ENCODE measurements around the gene NFAT5. TPM values are rescaled to one million over a fixed set of nuclear protein-coding genes. Genes with fewer than 3 reads are reported as not detected.

The NFAT5 gene
- total and polyA plus RNA-seq, 12 donors = 1.9 to 79.4 (median 50.7) TPM

DNA sequence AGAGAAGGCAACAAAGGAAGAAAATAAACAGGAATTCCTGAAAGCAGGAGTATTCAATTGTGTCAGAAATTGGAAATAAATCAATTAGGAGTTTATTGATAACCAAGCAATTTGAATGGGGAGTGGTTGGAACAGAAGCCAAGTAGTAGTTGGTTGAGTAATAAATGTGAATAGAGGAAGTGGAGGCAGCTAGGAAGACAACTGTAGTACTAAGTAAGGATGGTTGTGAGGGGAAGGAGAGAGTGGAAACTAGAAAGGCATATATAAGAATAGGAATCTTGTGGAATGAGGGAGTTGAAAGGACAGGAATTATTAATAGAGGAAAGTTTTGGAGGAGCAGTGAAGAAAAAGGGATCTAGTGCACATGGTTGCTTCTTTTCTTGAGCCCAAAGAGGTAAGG lies 34.4 kb downstream of the NFAT5 start:
- no peak for TF ChIP-seq CTCF (IDR thresholded peaks at IDR 0.05)
- no peak for TF ChIP-seq POLR2A (IDR thresholded peaks at IDR 0.05)
- Histone ChIP-seq H3K4me3 (no peak overlapping the region), H3K4me1 (replicated peaks in 1 of 2) (peaks cover 6 to 25% of the 10 kb centered on the region in 2 donors), H3K36me3 (replicated peaks in 1 of 2) (no peaks in the 10 kb centered on the region), H3K27ac (no peak overlapping the region), H3K27me3 (no peaks in the 10 kb centered on the region), H3K9me3 (replicated peaks in 1 of 3) (no peaks in the 10 kb centered on the region)
- DNase-seq = no peak
- intact Hi-C loops (cut with DNase I) = no loop called here

- intact Hi-C loops (cut with DNase I) = no loop called here
Measured at GRCh38 chr16:69601250-69601649, 35.5 kb downstream of the NFAT5 start.

DNA sequence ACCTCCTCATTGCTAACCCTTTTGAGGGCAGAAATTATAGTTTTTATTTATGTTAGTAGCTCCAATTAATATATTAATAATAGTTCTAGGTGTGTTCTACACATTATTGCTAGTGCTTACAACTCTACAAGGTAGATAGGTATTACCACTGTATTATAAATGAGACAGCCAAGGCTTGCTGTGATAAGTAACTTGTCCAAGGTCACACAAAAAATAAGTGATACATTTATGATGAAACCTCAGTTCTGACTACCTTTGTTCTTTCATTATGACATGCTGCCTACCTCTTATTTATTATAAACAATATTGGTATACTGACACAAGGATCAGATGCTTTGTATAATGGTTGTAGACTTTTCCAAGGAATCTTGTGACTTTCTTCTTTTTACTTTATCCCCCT lies 41.2 kb downstream of the NFAT5 start:
- Histone ChIP-seq H3K4me3 (no peak overlapping the region), H3K27ac (no peak overlapping the region), H3K4me1 (replicated peaks in 1 of 2) (peaks cover 0 to 36% of the 10 kb centered on the region in 2 donors), H3K27me3 (no peaks in the 10 kb centered on the region), H3K9me3 (replicated peaks in 1 of 3) (no peaks in the 10 kb centered on the region), H3K36me3 (replicated peaks in 1 of 2) (no peaks in the 10 kb centered on the region)
- intact Hi-C loops (cut with DNase I) = no loop called here
- no peak for DNase-seq
- TF ChIP-seq CTCF (IDR thresholded peaks at IDR 0.05) (no peak), POLR2A (IDR thresholded peaks at IDR 0.05) (no peak)

More at GRCh38 chr16:69601250-69601649, 35.5 kb downstream of the NFAT5 start:
- DNase-seq = no peak
- Histone ChIP-seq H3K4me3 (no peak overlapping the region), H3K27me3 (no peaks in the 10 kb centered on the region), H3K27ac (no peak overlapping the region), H3K9me3 (replicated peaks in 1 of 3) (no peaks in the 10 kb centered on the region), H3K36me3 (replicated peaks in 1 of 2) (no peaks in the 10 kb centered on the region), H3K4me1 (replicated peaks in 1 of 2) (peaks cover 6 to 17% of the 10 kb centered on the region in 2 donors)
- TF ChIP-seq POLR2A (IDR thresholded peaks at IDR 0.05) (no peak), CTCF (IDR thresholded peaks at IDR 0.05) (no peak)
- 90 to 92% (median 91%) methylated on average over 6 of the region's 6 CpGs for whole genome bisulfite sequencing, 4 donors

DNA sequence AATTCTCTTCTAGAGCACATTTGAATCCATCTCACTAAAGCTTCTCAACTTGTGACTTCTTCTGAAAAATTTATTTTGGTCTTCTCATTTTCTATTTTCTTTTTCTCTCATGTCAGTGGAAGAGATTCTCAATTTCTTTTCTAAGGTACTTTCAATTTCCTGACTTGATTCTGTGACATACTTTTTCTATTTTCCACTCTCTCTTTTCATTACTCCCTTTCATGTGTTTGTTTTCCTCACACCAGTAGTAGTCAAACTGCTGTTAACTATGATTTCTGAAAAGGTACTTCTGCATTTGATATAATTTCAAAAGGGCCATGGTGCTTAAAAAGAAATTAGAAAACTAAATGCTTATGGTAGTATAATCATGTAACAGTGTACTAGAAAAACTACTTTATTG lies 41.9 kb downstream of the NFAT5 start:
- no peaks in the 10 kb centered on the region for H3K27me3 ChIP-seq
- DNase-seq = no peak
- peaks cover 0 to 37% of the 10 kb centered on the region in 2 donors for H3K4me1 ChIP-seq (replicated peaks in 1 of 2)
- no peaks in the 10 kb centered on the region for H3K36me3 ChIP-seq (replicated peaks in 1 of 2)
- no peak overlapping the region for H3K27ac ChIP-seq
- no peak overlapping the region for H3K4me3 ChIP-seq
- intact Hi-C loops (cut with DNase I) = no loop called here
- H3K9me3 ChIP-seq (replicated peaks in 1 of 3) = no peaks in the 10 kb centered on the region
- TF ChIP-seq POLR2A (IDR thresholded peaks at IDR 0.05) (no peak), CTCF (IDR thresholded peaks at IDR 0.05) (no peak)
